ENCODE results near the gene SREK1IP1.

DNA sequence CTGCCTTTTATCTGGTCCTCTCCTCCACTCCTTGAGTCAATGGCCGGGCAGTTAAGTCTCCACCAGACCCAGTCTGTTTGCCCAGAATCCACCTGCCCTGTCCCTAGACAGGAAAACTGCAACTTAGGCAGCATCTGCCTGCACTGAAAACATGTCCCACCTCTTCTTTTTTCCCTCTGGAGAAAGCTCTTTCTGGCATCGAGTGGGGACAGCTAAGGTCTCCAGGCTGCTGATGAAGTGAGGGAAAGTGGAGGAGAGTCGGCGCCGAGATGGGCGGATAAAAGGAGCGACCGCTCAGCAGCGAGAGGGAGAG lies 78.4 kb downstream of the SREK1IP1 start:
- TF ChIP-seq ZFP3 (CRISPR knock-in tag; IDR thresholded peaks at IDR 0.05): no peak
- TF ChIP-seq, protein P1, sequence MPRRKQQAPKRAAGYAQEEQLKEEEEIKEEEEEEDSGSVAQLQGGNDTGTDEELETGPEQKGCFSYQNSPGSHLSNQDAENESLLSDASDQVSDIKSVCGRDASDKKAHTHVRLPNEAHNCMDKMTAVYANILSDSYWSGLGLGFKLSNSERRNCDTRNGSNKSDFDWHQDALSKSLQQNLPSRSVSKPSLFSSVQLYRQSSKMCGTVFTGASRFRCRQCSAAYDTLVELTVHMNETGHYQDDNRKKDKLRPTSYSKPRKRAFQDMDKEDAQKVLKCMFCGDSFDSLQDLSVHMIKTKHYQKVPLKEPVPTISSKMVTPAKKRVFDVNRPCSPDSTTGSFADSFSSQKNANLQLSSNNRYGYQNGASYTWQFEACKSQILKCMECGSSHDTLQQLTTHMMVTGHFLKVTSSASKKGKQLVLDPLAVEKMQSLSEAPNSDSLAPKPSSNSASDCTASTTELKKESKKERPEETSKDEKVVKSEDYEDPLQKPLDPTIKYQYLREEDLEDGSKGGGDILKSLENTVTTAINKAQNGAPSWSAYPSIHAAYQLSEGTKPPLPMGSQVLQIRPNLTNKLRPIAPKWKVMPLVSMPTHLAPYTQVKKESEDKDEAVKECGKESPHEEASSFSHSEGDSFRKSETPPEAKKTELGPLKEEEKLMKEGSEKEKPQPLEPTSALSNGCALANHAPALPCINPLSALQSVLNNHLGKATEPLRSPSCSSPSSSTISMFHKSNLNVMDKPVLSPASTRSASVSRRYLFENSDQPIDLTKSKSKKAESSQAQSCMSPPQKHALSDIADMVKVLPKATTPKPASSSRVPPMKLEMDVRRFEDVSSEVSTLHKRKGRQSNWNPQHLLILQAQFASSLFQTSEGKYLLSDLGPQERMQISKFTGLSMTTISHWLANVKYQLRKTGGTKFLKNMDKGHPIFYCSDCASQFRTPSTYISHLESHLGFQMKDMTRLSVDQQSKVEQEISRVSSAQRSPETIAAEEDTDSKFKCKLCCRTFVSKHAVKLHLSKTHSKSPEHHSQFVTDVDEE (CRISPR knock-in tag; IDR thresholded peaks at IDR 0.05): no peak
- TF ChIP-seq ESRRG (CRISPR knock-in tag; IDR thresholded peaks at IDR 0.05): no peak
- TF ChIP-seq CSDC2 (CRISPR knock-in tag; IDR thresholded peaks at IDR 0.05): no peak
- TF ChIP-seq TCF4 (CRISPR knock-in tag; IDR thresholded peaks at IDR 0.05; ENCODE audit: borderline replicate concordance): no peak
- TF ChIP-seq TOX (CRISPR knock-in tag; IDR thresholded peaks at IDR 0.05; ENCODE audit: borderline replicate concordance): no peak
- no peak for TF ChIP-seq ZFP30 (CRISPR knock-in tag; IDR thresholded peaks at IDR 0.05)
- TF ChIP-seq ISL1 (CRISPR knock-in tag; IDR thresholded peaks at IDR 0.05): no peak
- no peak for TF ChIP-seq ARNTL (CRISPR knock-in tag; IDR thresholded peaks at IDR 0.05; ENCODE audit: borderline replicate concordance, low read depth)
- no peak for TF ChIP-seq OSR1 (CRISPR knock-in tag; IDR thresholded peaks at IDR 0.05)
- TF ChIP-seq, protein P2, sequence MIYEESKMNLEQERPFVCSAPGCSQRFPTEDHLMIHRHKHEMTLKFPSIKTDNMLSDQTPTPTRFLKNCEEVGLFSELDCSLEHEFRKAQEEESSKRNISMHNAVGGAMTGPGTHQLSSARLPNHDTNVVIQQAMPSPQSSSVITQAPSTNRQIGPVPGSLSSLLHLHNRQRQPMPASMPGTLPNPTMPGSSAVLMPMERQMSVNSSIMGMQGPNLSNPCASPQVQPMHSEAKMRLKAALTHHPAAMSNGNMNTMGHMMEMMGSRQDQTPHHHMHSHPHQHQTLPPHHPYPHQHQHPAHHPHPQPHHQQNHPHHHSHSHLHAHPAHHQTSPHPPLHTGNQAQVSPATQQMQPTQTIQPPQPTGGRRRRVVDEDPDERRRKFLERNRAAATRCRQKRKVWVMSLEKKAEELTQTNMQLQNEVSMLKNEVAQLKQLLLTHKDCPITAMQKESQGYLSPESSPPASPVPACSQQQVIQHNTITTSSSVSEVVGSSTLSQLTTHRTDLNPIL (CRISPR knock-in tag; IDR thresholded peaks at IDR 0.05; ENCODE audit: low read depth): no peak
- TF ChIP-seq, protein P3, sequence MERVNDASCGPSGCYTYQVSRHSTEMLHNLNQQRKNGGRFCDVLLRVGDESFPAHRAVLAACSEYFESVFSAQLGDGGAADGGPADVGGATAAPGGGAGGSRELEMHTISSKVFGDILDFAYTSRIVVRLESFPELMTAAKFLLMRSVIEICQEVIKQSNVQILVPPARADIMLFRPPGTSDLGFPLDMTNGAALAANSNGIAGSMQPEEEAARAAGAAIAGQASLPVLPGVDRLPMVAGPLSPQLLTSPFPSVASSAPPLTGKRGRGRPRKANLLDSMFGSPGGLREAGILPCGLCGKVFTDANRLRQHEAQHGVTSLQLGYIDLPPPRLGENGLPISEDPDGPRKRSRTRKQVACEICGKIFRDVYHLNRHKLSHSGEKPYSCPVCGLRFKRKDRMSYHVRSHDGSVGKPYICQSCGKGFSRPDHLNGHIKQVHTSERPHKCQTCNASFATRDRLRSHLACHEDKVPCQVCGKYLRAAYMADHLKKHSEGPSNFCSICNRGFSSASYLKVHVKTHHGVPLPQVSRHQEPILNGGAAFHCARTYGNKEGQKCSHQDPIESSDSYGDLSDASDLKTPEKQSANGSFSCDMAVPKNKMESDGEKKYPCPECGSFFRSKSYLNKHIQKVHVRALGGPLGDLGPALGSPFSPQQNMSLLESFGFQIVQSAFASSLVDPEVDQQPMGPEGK (CRISPR knock-in tag; IDR thresholded peaks at IDR 0.05; ENCODE audit: borderline replicate concordance): no peak
- no peak for TF ChIP-seq ZNF565 (CRISPR knock-in tag; conservative IDR thresholded peaks at IDR 0.05; ENCODE audit: low read depth)

All from SK-N-SH treated with all-trans-retinoic acid at 6 μM for 48 hours (cell line).